Activated CD4-positive, alpha-beta T cell treated with anti-CD3 and anti-CD28 coated beads for 48 hours (primary cell): Measurements from ENCODE around the gene RER1.

Source experiments
- DNase-seq: peaks from one replicate; pipeline ENCODE4 v3.0.0-alpha.2; 2020

Gene RER1

GRCh38 chr1:2391041-2391930, at the start of gene RER1, which contains the start of gene MORN1:
Gene RER1, plus strand, starts transcription at chr1:2391841. Its CDS starts 3,950 bp downstream, at chr1:2395791.
Gene MORN1, minus strand, starts transcription at chr1:2391554. Its CDS starts 21 bp downstream, at chr1:2391533.
- DNase-seq = peak; percentile 99

GRCh38 chr1:2342384-2343022, 49.1 kb upstream of the RER1 start:
- no peak for DNase-seq

- DNase-seq = no peak
Measured at GRCh38 chr1:2343023-2343935, 48.4 kb upstream of the RER1 start.

GRCh38 chr1:2344121-2344681, 47.4 kb upstream of the RER1 start:
- DNase-seq = no peak

- DNase-seq = no peak
Measured at GRCh38 chr1:2344744-2345296, 46.8 kb upstream of the RER1 start.

- no peak for DNase-seq
Measured at GRCh38 chr1:2345297-2346075, 46.2 kb upstream of the RER1 start.

GRCh38 chr1:2346691-2347408, 44.8 kb upstream of the RER1 start:
- DNase-seq = no peak

GRCh38 chr1:2347409-2347785, 44.2 kb upstream of the RER1 start:
- no peak for DNase-seq

DNA sequence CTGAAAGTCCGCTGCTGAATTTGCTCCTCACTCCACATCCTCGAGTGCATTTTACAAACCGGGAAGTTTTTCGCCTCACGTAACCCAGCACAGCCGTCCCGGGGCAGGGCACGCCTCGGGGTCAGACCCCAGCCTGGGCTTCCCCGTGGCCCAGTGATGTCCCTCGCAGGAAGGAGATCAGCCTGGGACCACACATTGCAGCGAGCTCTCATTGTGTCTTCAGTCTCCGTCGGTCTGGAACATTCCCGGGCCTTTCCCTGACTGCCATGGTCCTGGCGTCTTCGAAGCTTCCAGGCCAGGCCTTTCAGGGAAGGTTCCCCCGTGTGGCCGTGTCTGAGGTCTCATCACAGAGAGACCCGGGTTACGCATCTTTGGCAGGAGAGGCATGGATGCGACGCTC, 43.7 kb upstream of the RER1 start:
- no peak for DNase-seq

DNA sequence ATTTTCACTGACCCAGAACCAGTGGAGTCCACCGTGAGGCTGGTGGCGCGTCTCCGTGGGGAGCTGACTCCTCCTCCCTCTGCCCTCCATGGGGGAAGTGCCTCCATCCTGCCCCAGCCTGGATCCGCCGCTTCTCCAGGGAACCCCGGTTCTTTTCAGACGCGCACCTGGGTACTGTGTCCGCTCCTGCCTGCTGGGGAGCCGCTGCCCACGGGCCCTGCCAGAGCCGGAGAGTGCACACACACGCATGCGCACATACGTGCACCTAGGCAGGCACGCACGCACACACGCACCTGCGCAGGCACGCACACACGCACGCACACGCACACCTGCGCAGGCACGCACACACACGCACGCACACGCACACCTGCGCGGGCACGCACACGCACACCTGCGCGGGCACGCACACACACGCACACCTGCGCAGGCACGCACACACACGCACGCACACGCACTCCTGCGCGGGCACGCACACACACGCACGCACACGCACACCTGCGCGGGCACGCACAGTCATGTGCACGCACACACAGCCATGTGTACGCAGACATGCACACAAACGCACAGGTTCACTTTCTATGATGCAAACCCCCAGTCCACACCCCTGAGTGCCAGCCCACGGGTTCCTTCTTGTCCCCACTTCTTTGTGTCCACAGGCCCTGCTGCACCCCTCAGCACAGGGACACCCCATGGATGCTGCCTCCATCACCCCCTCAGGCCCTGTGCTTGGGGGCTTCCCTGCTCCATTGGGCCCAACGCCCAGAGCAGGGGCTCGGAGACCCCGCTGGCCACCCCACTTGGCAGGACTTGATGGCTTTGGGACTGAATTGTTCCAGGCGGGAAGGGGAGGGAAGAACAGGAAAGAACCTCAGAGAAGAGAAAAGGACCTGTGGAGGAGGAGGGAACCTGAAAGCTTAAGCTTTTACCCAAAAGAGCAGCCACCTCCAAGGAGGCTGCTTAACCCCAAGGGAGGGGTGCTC, 43.0 kb upstream of the RER1 start:
- DNase-seq = no peak

DNA sequence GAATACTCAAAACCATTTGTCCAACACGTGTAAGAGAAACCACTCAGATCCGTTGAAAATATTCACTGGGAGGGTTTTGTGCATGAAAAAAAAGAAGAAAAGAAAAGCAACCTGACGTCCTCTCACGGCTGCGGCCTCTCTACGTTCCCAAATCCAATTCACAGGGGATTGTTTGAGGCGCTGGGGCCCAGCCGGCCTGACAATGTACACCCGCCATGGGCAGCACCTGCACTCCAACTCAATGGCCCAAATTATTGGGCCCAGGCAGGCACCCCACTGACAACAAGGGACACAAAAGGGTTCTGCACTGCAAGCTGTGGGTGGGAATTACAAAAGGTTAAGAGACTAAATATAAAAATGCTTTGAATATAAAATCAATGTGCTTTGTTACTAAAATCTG, 41.8 kb upstream of the RER1 start:
- no peak for DNase-seq

GRCh38 chr1:2350501-2350900, 41.1 kb upstream of the RER1 start:
- no peak for DNase-seq

DNA sequence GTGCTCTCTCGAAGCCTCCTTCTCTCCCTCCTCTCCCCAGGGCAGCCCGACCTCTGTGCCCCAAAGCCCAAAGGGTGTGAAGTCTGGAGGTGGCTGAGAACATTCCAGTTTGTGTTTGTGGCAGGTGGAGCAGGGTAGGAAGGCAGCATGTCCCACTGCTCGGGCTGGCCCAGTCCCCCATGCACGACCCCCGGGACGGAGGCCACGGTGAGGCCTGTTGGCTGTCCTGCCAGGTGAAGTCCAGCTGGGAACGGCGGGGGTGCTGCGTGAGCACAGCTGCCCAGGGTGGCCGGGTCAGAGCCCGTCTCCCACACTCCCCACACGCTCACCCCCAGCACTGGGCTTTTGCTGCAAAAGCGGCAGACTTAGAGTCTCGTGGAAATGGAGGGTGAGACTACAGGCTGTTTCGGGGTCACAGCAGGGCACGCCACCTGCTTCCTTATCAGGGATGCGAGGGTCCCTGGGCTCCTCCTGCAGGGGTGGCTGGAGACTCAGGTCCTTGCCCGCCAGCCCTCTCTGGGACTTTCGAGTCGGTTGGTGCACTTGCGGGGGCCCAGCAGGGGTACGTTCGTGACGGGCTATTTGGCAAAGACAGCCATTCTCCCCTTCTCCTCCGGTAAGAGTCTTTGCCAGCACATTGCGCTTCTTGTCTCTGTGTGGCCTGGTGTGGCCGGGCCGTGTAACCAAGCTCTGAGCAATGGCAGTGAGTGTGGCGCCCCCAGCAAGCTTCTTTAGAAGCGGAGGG, 40.6 kb upstream of the RER1 start:
- DNase-seq = no peak

- no peak for DNase-seq
Measured at GRCh38 chr1:2351723-2352122, 39.9 kb upstream of the RER1 start.

GRCh38 chr1:2352341-2352896, 39.2 kb upstream of the RER1 start:
- DNase-seq = no peak

- no peak for DNase-seq
Measured at GRCh38 chr1:2352897-2353550, 38.6 kb upstream of the RER1 start.

- DNase-seq = no peak
Measured at GRCh38 chr1:2353551-2354438, 37.8 kb upstream of the RER1 start.
